PC-9 (cell line): ENCODE results near the gene SLC5A1. TPM values are rescaled to one million over a fixed set of nuclear protein-coding genes. Genes with fewer than 3 reads are reported as not detected.

Experiments used
- BruUV-seq: library from RNA; stranded (reverse); fragments of 400-500 nt; replicated peaks from 2 replicates; lab custom pipeline; 2021; lab: Mats Ljungman, UMichigan
- CTCF ChIA-PET: fragments of 300-600 bp; sonication (Branson Sonifier 250); formaldehyde crosslinking; loops from one replicate; lab custom pipeline; 2022; ENCODE audit warnings: antibody characterized with exemption; lab: Charles Lee
- POLR2A ChIA-PET: fragments of 300-600 bp; sonication (Branson Sonifier 250); formaldehyde crosslinking; loops from one replicate; lab custom pipeline; 2022; ENCODE audit warnings: antibody characterized with exemption; ENCODE audit not compliant: unreplicated experiment; lab: Charles Lee
- DNase-seq, 2 experiments: peaks; one replicate each; pipeline versions ENCODE4 v3.0.0 to v3.0.0-alpha.2; 2015 to 2022; ENCODE audit warnings: mixed read lengths in 1 of 2
- H2AFZ ChIP-seq: fragments of 200-600 bp; sonication (generic); 2 replicates; pipeline ENCODE4 v1.8.1; 2017; ENCODE audit warnings: antibody characterized with exemption
- H3F3A ChIP-seq: fragments of 200-600 bp; sonication (generic); 2 replicates; pipeline ENCODE4 v1.8.1; 2017; ENCODE audit warnings: antibody characterized with exemption, mild to moderate bottlenecking, low read depth; ENCODE audit not compliant: insufficient read depth
- H3K27ac ChIP-seq: fragments of 200-600 bp; sonication (generic); 2 replicates; pipeline ENCODE4 v1.6.1; 2016; ENCODE audit warnings: mixed run types
- H3K27me3 ChIP-seq: fragments of 200-600 bp; sonication (generic); 2 replicates; pipeline ENCODE4 v1.6.1; 2016; ENCODE audit warnings: low read depth, mixed run types; ENCODE audit not compliant: insufficient read depth
- H3K36me3 ChIP-seq: fragments of 200-600 bp; sonication (generic); 2 replicates; pipeline ENCODE4 v1.6.1; 2016; ENCODE audit warnings: low read depth, mixed run types
- H3K4me1 ChIP-seq: fragments of 200-600 bp; sonication (generic); replicated peaks from 2 replicates; pipeline ENCODE4 v1.6.1; 2016; ENCODE audit warnings: mixed run types; ENCODE audit not compliant: insufficient read depth
- H3K4me2 ChIP-seq: fragments of 200-600 bp; sonication (generic); 2 replicates; pipeline ENCODE4 v1.6.1; 2017; ENCODE audit warnings: mixed run types
- H3K4me3 ChIP-seq: fragments of 200-600 bp; sonication (generic); 2 replicates; pipeline ENCODE4 v1.6.1; 2016; ENCODE audit warnings: mixed run types
- H3K79me2 ChIP-seq: fragments of 200-600 bp; sonication (generic); 2 replicates; pipeline ENCODE4 v1.6.1; 2017; ENCODE audit warnings: low read depth, mixed run types
- H3K9me2 ChIP-seq: fragments of 200-600 bp; sonication (generic); 2 replicates; pipeline ENCODE4 v1.8.1; 2017; ENCODE audit warnings: mild to moderate bottlenecking; ENCODE audit not compliant: insufficient read depth
- H3K9me3 ChIP-seq: fragments of 200-600 bp; sonication (generic); 2 replicates; pipeline ENCODE4 v1.8.1; 2016; ENCODE audit warnings: low read depth; ENCODE audit not compliant: insufficient read depth
- H4K20me1 ChIP-seq: fragments of 200-600 bp; sonication (generic); 2 replicates; pipeline ENCODE4 v1.8.1; 2017; ENCODE audit not compliant: insufficient read depth
- CTCF ChIP-seq: fragments of 200-600 bp; sonication (generic); conservative IDR thresholded peaks from 2 replicates; pipeline ENCODE4 v1.6.1; 2017; ENCODE audit warnings: mixed run types, antibody characterized with exemption, mild to moderate bottlenecking, moderate library complexity
- EZH2 ChIP-seq: fragments of 200-600 bp; sonication (generic); IDR thresholded peaks from 2 replicates; pipeline ENCODE4 v1.8.0; 2017; ENCODE audit warnings: antibody characterized with exemption, low read depth
- intact Hi-C: fragments of 100-400 bp; cut with micrococcal nuclease; formaldehyde crosslinking; loops from one replicate; pipeline ENCODE4 v1.10.0; 2022; ENCODE audit not compliant: unreplicated experiment
- total RNA-seq: library from RNA; stranded (reverse); gene quantifications from 2 replicates; pipeline ENCODE4 v1.2.3, GENCODE V29; 2021

Gene SLC5A1
- total RNA-seq, 1 experiment from 2014 or later = not detected

DNA sequence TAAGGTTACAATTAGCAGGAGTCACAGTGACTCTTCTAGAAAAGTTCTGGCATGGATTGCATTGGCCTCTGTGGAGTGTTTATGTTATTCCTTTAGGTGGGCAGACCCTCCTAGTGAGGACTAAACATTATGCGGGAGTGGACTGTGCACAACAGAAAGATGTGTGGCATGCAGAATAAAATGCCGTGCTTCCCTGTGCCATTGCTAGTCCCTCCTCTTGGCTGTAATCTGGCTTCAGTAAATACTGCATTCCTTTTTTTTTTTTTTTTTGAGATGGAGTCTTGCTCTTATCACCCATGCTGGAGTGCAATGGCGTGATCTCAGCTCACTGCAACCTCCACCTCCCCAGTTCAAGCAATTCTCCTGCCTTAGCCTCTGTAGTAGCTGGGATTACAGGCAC is 45.0 kb downstream of the SLC5A1 start:
- TF ChIP-seq EZH2 (no peak), CTCF (no peak)
- POLR2A ChIA-PET = no interaction called here

GRCh38 chr22:32097018-32097417 is 54.0 kb downstream of the SLC5A1 start:
- Histone ChIP-seq H3K4me1 (no peaks in the 10 kb centered on the region), H3K27me3 (peaks cover 38% of the 10 kb centered on the region), H3K36me3 (no peaks in the 10 kb centered on the region), H3K9me3 (no peaks in the 10 kb centered on the region), H4K20me1 (no peaks in the 10 kb centered on the region), H3K79me2 (no peaks in the 10 kb centered on the region), H3K9me2 (no peaks in the 10 kb centered on the region), H3F3A (no peaks in the 10 kb centered on the region), H3K4me3 (no peak overlapping the region), H3K27ac (no peak overlapping the region), H3K4me2 (no peak overlapping the region), H2AFZ (no peak overlapping the region)
- ChIA-PET CTCF (no interaction called here), POLR2A (no interaction called here)
- no peak for DNase-seq
- intact Hi-C loops = no loop called here
- no peak for TF ChIP-seq EZH2
- TF ChIP-seq CTCF = no peak
- BruUV-seq = no TSS peak

More for the DNA sequence above, 45.0 kb downstream of the SLC5A1 start:
- CTCF ChIA-PET = no interaction called here
- H3K4me1 ChIP-seq = no peaks in the 10 kb centered on the region
- intact Hi-C loops = loop anchor here (10.0 kb wide), 1 partner anchor 423 kb away; the partner anchor contains the start of gene PISD
- no TSS peak for BruUV-seq
- no peak overlapping the region for H2AFZ ChIP-seq
- H3K79me2 ChIP-seq = no peaks in the 10 kb centered on the region
- H4K20me1 ChIP-seq = no peaks in the 10 kb centered on the region
- peaks cover 38% of the 10 kb centered on the region; the same call in 1 of the 2 replicates for H3K27me3 ChIP-seq
- H3K4me3 ChIP-seq = no peak overlapping the region
- no peak for DNase-seq
- H3K27ac ChIP-seq = no peak overlapping the region
- H3K36me3 ChIP-seq = no peaks in the 10 kb centered on the region
- H3K9me2 ChIP-seq = no peaks in the 10 kb centered on the region
- H3K9me3 ChIP-seq = no peaks in the 10 kb centered on the region
- no peaks in the 10 kb centered on the region for H3F3A ChIP-seq
- no peak overlapping the region for H3K4me2 ChIP-seq

GRCh38 chr22:32097881-32098499 is 54.9 kb downstream of the SLC5A1 start:
- TF ChIP-seq EZH2 (no peak), CTCF (no peak)
- no TSS peak for BruUV-seq
- peak in 1 of 2 experiments; percentile 32 for DNase-seq
- Histone ChIP-seq H3K79me2 (no peaks in the 10 kb centered on the region), H3F3A (no peaks in the 10 kb centered on the region), H3K4me3 (no peak overlapping the region), H3K36me3 (no peaks in the 10 kb centered on the region), H3K4me1 (no peaks in the 10 kb centered on the region), H3K9me2 (no peaks in the 10 kb centered on the region), H3K27ac (no peak overlapping the region), H3K27me3 (peaks cover 33% of the 10 kb centered on the region), H4K20me1 (no peaks in the 10 kb centered on the region), H3K9me3 (no peaks in the 10 kb centered on the region), H2AFZ (no peak overlapping the region), H3K4me2 (no peak overlapping the region)
- ChIA-PET POLR2A (no interaction called here), CTCF (no interaction called here)
- intact Hi-C loops = no loop called here
